Measurements from ENCODE around the gene PKIB.

Gene PKIB

DNA sequence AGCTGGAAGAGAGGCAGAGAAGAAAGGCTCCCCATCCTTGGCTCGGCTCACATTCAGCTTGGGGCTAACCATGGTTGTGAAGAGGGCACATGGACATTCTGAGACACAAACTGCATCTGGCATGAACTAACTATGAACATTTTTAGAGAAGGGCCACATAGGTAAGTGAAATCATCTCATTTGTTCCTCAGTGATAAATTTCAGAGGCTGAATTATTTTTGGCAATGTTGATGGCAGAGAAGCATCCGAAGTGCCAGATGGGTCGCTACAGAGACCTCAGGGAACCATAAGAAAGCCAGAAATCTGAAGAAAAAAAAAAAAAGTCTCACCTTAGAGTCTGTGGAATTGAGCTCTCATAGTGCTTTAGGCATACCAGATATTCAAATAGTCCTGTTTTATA is 120.1 kb downstream of the PKIB start:
- no peak for ATAC-seq
- TF ChIP-seq, protein P1, sequence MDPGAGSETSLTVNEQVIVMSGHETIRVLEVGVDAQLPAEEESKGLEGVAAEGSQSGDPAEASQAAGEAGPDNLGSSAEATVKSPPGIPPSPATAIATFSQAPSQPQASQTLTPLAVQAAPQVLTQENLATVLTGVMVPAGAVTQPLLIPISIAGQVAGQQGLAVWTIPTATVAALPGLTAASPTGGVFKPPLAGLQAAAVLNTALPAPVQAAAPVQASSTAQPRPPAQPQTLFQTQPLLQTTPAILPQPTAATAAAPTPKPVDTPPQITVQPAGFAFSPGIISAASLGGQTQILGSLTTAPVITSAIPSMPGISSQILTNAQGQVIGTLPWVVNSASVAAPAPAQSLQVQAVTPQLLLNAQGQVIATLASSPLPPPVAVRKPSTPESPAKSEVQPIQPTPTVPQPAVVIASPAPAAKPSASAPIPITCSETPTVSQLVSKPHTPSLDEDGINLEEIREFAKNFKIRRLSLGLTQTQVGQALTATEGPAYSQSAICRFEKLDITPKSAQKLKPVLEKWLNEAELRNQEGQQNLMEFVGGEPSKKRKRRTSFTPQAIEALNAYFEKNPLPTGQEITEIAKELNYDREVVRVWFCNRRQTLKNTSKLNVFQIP (CRISPR knock-in tag; IDR thresholded peaks at IDR 0.05; ENCODE audit: borderline replicate concordance, low read depth) = no peak
- no peak for TF ChIP-seq ISL1 (CRISPR knock-in tag; IDR thresholded peaks at IDR 0.05)

DNA sequence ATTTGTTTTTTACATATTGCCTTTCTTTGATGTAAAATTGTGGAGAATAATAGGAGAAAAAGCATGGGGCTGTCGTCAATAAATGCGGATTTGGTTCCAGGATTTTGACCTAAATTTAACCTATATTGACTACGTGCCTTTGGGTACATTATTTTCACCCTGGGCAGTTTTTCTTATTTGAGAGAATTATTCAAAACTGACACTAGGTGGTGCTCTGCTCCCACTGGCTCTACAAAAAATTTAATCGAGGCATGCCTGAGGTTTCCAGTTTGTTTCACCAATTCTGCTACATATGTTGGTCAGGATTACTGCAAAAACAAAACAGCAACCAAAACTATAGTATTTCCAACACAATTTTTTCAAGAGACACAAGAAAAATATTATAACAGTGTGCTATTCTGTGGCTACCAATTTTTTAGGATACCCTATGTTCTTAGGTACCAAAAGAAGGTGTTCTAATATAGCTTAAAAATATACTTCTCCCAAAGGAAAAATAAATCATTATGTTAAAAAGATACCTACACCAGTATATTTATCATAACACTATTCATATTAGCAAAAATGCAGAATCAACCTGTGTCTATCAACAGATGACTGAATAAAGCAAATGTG is 120.7 kb downstream of the PKIB start:
- peak; percentile 75 for ATAC-seq
- TF ChIP-seq SNAI2 (CRISPR knock-in tag; IDR thresholded peaks at IDR 0.05) (no peak), RARB (CRISPR knock-in tag; IDR thresholded peaks at IDR 0.05) (no peak)

DNA sequence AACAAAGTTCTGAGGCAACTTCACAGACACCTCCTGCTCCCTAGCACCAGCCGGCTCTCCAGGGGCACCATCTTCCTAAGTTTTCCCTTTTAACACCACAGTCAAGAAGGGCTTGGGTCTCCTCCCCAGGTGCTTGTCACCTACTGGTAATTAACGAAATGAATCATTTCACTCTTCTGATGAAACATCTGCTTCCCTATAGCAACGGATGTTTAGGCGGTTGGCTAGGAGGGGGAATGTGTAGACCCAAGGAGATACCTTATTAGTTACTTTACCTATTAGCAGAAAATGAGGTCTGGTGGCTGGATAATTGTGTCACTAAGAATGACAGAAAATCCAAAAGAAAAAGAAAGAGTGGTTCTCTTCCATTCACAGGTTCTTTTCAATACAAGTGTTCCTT is 123.1 kb downstream of the PKIB start:
- no peak for TF ChIP-seq ZNF8 (CRISPR knock-in tag; IDR thresholded peaks at IDR 0.05)
- no peak for TF ChIP-seq PPARA (CRISPR knock-in tag; IDR thresholded peaks at IDR 0.05; ENCODE audit: borderline replicate concordance)
- no peak for TF ChIP-seq TOX (CRISPR knock-in tag; IDR thresholded peaks at IDR 0.05; ENCODE audit: borderline replicate concordance)
- TF ChIP-seq, protein P1 (CRISPR knock-in tag; IDR thresholded peaks at IDR 0.05; ENCODE audit: borderline replicate concordance, low read depth) = no peak
- TF ChIP-seq ZNF565 (CRISPR knock-in tag; conservative IDR thresholded peaks at IDR 0.05; ENCODE audit: low read depth) = no peak
- no peak for TF ChIP-seq GLIS3 (CRISPR knock-in tag; IDR thresholded peaks at IDR 0.05)
- no peak for TF ChIP-seq ARNTL (CRISPR knock-in tag; IDR thresholded peaks at IDR 0.05; ENCODE audit: borderline replicate concordance, low read depth)
- TF ChIP-seq, protein P2, sequence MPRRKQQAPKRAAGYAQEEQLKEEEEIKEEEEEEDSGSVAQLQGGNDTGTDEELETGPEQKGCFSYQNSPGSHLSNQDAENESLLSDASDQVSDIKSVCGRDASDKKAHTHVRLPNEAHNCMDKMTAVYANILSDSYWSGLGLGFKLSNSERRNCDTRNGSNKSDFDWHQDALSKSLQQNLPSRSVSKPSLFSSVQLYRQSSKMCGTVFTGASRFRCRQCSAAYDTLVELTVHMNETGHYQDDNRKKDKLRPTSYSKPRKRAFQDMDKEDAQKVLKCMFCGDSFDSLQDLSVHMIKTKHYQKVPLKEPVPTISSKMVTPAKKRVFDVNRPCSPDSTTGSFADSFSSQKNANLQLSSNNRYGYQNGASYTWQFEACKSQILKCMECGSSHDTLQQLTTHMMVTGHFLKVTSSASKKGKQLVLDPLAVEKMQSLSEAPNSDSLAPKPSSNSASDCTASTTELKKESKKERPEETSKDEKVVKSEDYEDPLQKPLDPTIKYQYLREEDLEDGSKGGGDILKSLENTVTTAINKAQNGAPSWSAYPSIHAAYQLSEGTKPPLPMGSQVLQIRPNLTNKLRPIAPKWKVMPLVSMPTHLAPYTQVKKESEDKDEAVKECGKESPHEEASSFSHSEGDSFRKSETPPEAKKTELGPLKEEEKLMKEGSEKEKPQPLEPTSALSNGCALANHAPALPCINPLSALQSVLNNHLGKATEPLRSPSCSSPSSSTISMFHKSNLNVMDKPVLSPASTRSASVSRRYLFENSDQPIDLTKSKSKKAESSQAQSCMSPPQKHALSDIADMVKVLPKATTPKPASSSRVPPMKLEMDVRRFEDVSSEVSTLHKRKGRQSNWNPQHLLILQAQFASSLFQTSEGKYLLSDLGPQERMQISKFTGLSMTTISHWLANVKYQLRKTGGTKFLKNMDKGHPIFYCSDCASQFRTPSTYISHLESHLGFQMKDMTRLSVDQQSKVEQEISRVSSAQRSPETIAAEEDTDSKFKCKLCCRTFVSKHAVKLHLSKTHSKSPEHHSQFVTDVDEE (CRISPR knock-in tag; IDR thresholded peaks at IDR 0.05) = no peak
- TF ChIP-seq TCF4 (CRISPR knock-in tag; IDR thresholded peaks at IDR 0.05; ENCODE audit: borderline replicate concordance) = no peak
- no peak for TF ChIP-seq ZNF70 (CRISPR knock-in tag; IDR thresholded peaks at IDR 0.05)
- TF ChIP-seq OSR1 (CRISPR knock-in tag; IDR thresholded peaks at IDR 0.05) = no peak
- ATAC-seq = no peak

DNA sequence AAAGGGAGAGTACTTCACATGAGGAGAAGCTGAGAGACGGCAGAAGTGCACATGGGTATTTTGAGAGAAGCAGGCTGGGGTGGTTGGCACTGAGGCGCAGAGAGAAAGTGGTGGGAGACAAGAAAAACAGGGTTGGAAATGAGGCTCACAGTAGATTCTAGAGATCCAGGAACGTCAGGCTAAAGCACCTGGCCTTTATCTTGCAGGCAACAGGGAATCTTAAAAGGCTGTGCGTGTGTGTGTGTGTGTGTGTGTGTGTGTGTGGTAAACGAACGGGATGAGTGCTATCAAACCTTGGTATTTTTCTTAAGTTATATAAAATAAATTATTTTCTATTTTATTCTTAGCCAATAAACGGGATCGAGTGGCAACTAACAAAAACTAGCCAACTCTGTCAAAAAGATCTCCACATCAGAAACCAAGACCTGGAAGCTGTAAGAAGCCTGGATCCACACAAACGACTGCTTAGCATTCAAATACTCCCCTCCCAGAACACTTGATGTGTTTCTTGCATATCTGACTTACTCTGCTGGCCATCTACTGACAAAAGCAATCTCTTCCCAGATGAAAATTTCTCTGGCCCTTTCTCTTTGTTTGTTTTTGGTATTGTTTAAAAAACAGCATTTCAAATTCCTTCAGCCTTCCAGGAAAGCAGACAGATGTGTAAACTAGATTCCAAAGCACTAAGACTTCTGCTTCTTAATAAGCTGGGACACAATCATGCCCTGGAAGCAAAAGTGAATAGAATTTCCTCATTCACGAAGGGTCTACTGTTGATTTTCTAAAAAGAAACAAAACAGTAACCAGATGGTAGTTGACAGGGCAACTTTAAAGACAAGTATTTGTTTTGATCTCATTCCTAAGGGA is 124.6 kb downstream of the PKIB start:
- ATAC-seq = no peak
- TF ChIP-seq CSDC2 (CRISPR knock-in tag; IDR thresholded peaks at IDR 0.05) (no peak), PPARA (CRISPR knock-in tag; IDR thresholded peaks at IDR 0.05; ENCODE audit: borderline replicate concordance) (no peak), ZNF565 (CRISPR knock-in tag; conservative IDR thresholded peaks at IDR 0.05; ENCODE audit: low read depth) (no peak)

DNA sequence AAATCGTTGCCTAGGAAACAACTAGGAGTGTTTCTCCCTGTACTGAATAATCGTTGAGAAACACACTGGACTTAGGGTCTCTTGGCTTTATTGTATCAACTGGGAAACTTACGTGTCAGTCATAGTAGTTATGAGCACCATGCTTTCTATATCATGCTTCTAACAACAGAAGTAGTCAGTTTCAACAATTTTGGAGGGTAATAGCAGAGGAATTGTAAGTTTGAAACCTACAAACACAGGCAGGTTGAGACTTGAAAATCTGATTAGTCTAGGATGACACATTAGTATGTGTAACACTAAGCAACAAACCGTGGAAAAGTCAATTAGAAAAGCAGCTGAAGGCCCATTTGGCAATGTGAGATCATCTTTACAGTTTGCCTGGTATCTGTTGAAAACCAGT is 125.4 kb downstream of the PKIB start:
- no peak for ATAC-seq
- TF ChIP-seq ZNF565 (CRISPR knock-in tag; conservative IDR thresholded peaks at IDR 0.05; ENCODE audit: low read depth) = no peak
- TF ChIP-seq OSR1 (CRISPR knock-in tag; IDR thresholded peaks at IDR 0.05) = no peak
- TF ChIP-seq, protein P3, sequence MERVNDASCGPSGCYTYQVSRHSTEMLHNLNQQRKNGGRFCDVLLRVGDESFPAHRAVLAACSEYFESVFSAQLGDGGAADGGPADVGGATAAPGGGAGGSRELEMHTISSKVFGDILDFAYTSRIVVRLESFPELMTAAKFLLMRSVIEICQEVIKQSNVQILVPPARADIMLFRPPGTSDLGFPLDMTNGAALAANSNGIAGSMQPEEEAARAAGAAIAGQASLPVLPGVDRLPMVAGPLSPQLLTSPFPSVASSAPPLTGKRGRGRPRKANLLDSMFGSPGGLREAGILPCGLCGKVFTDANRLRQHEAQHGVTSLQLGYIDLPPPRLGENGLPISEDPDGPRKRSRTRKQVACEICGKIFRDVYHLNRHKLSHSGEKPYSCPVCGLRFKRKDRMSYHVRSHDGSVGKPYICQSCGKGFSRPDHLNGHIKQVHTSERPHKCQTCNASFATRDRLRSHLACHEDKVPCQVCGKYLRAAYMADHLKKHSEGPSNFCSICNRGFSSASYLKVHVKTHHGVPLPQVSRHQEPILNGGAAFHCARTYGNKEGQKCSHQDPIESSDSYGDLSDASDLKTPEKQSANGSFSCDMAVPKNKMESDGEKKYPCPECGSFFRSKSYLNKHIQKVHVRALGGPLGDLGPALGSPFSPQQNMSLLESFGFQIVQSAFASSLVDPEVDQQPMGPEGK (CRISPR knock-in tag; IDR thresholded peaks at IDR 0.05; ENCODE audit: borderline replicate concordance) = no peak
- no peak for TF ChIP-seq ZNF70 (CRISPR knock-in tag; IDR thresholded peaks at IDR 0.05)
- TF ChIP-seq ZC3H10 (CRISPR knock-in tag; IDR thresholded peaks at IDR 0.05) = no peak
- TF ChIP-seq TCF4 (CRISPR knock-in tag; IDR thresholded peaks at IDR 0.05; ENCODE audit: borderline replicate concordance) = no peak
- TF ChIP-seq, protein P1 (CRISPR knock-in tag; IDR thresholded peaks at IDR 0.05; ENCODE audit: borderline replicate concordance, low read depth) = no peak
- no peak for TF ChIP-seq SNAI2 (CRISPR knock-in tag; IDR thresholded peaks at IDR 0.05)
- TF ChIP-seq, protein P2 (CRISPR knock-in tag; IDR thresholded peaks at IDR 0.05) = no peak
- TF ChIP-seq GLIS3 (CRISPR knock-in tag; IDR thresholded peaks at IDR 0.05) = no peak
- TF ChIP-seq ESRRG (CRISPR knock-in tag; IDR thresholded peaks at IDR 0.05) = no peak
